Posterior cingulate gyrus (tissue), 11 donors: ENCODE results near the gene FRAS1.
"Not testable (repeated sequence)": the region's sequence is repeated elsewhere in the genome, so short reads cannot be mapped to it uniquely, and the experiment has no call there.

Source experiments
- DNase-seq, 10 donors: peaks; one replicate each; pipeline versions ENCODE4 v3.0.0 to v3.0.0-alpha.2; 2020 to 2021; ENCODE audit warnings: mixed read lengths in 3 of 10
- intact Hi-C: fragments of 100-400 bp; cut with DNase I; formaldehyde crosslinking; loops from one replicate; pipeline ENCODE4 v1.15.1; 2023

The FRAS1 gene

GRCh38 chr4:78250500-78250899 is 193.4 kb downstream of the FRAS1 start:
- intact Hi-C loops: no loop called here
- DNase-seq: no peak

GRCh38 chr4:78252773-78253172 is 195.7 kb downstream of the FRAS1 start:
- DNase-seq, intact Hi-C loops: not testable (repeated sequence)

GRCh38 chr4:78254893-78255292 is 197.8 kb downstream of the FRAS1 start:
- intact Hi-C loops: no loop called here
- no peak for DNase-seq

GRCh38 chr4:78265006-78265405 is 207.9 kb downstream of the FRAS1 start:
- intact Hi-C loops: no loop called here
- DNase-seq: peak in 1 of 10 donors; percentile 22

- intact Hi-C loops: no loop called here
- DNase-seq: no peak
These were observed 210.7 kb downstream of the FRAS1 start for GRCh38 chr4:78267790-78268189.

- intact Hi-C loops: no loop called here
- DNase-seq: no peak
These were observed 211.5 kb downstream of the FRAS1 start for GRCh38 chr4:78268597-78268996.

- intact Hi-C loops, DNase-seq: not testable (repeated sequence)
These were observed 218.3 kb downstream of the FRAS1 start for GRCh38 chr4:78275450-78275849.

GRCh38 chr4:78286281-78286680 is 229.2 kb downstream of the FRAS1 start:
- intact Hi-C loops: no loop called here
- peak in 2 of 10 donors; percentile 59 to 63 for DNase-seq

GRCh38 chr4:78288327-78288726 is 231.2 kb downstream of the FRAS1 start:
- DNase-seq: no peak
- intact Hi-C loops: no loop called here

GRCh38 chr4:78291277-78291676 is 234.2 kb downstream of the FRAS1 start:
- DNase-seq: no peak
- intact Hi-C loops: no loop called here

- DNase-seq: no peak
- intact Hi-C loops: no loop called here
These were observed 235.2 kb downstream of the FRAS1 start for GRCh38 chr4:78292341-78292740.

GRCh38 chr4:78292856-78293255 is 235.7 kb downstream of the FRAS1 start:
- no peak for DNase-seq
- intact Hi-C loops: no loop called here

GRCh38 chr4:78293348-78293747 is 236.2 kb downstream of the FRAS1 start:
- no peak for DNase-seq
- intact Hi-C loops: no loop called here

- no peak for DNase-seq
- intact Hi-C loops: no loop called here
These were observed 236.7 kb downstream of the FRAS1 start for GRCh38 chr4:78293821-78294301.

- DNase-seq: no peak
- intact Hi-C loops: no loop called here
These were observed 239.1 kb downstream of the FRAS1 start for GRCh38 chr4:78296261-78296660.

- no peak for DNase-seq
- intact Hi-C loops: no loop called here
These were observed 240.1 kb downstream of the FRAS1 start for GRCh38 chr4:78297116-78297800.

GRCh38 chr4:78298618-78299017 is 241.5 kb downstream of the FRAS1 start:
- DNase-seq: no peak

GRCh38 chr4:78299565-78299972 is 242.4 kb downstream of the FRAS1 start:
- no peak for DNase-seq
- intact Hi-C loops: no loop called here

More at GRCh38 chr4:78298618-78299017, 241.5 kb downstream of the FRAS1 start:
- intact Hi-C loops: no loop called here

GRCh38 chr4:78307263-78307662 is 250.1 kb downstream of the FRAS1 start:
- DNase-seq: peak in 1 of 10 donors; percentile 73
- intact Hi-C loops: not testable (repeated sequence)

- intact Hi-C loops: no loop called here
- no peak for DNase-seq
These were observed 251.4 kb downstream of the FRAS1 start for GRCh38 chr4:78308517-78308916.

GRCh38 chr4:78309352-78309751 is 252.2 kb downstream of the FRAS1 start:
- DNase-seq: no peak
- intact Hi-C loops: no loop called here

- DNase-seq: no peak
These were observed 253.1 kb downstream of the FRAS1 start for GRCh38 chr4:78310007-78310739.

More at GRCh38 chr4:78310007-78310739, 253.1 kb downstream of the FRAS1 start:
- intact Hi-C loops: no loop called here
